H7 (cell line): ENCODE measurements around the gene FAM216B. TPM values are rescaled to one million over a fixed set of nuclear protein-coding genes. Genes with fewer than 3 reads are reported as not detected.

ENCODE experiments used
- DNase-seq: peaks from one replicate; pipeline ENCODE4 v3.0.0; 2012
- H3K27me3 ChIP-seq: 2 replicates; pipeline ENCODE4 v1.6.0; 2011; ENCODE audit warnings: mild to moderate bottlenecking, low read length; ENCODE audit not compliant: control insufficient read depth, insufficient read depth
- H3K36me3 ChIP-seq: replicated peaks from 2 replicates; pipeline ENCODE4 v1.5.1; 2011; ENCODE audit warnings: low read length; ENCODE audit not compliant: control insufficient read depth, insufficient read depth
- H3K4me3 ChIP-seq: 2 replicates; pipeline ENCODE4 v1.5.1; 2011; ENCODE audit warnings: low read depth, mild to moderate bottlenecking, control low read depth, low read length, moderate library complexity; ENCODE audit not compliant: insufficient read depth
- total RNA-seq: library from RNA; depleted of rRNA; stranded (reverse); fragments of >200 nt; shearing (Covaris generic); gene quantifications from 2 replicates; pipeline ENCODE4 v1.2.3, GENCODE V29; 2014; rRNA removed

The FAM216B gene
- total RNA-seq, 1 experiment from 2014 or later, result not detected

- DNase-seq, result no peak
- Histone ChIP-seq H3K27me3 (no peaks in the 10 kb centered on the region), H3K36me3 (no peaks in the 10 kb centered on the region), H3K4me3 (no peak overlapping the region)
Measured at GRCh38 chr13:42836930-42837690, 55.7 kb downstream of the FAM216B start.

Other genes with a start within 250 kb of the FAM216B start
- 0.90 and 2.6 TPM in 2 replicates for gene TNFSF11, start 207.4 kb upstream of the FAM216B start, total RNA-seq
- gene EPSTI1, start 210.7 kb downstream of the FAM216B start, total RNA-seq, result 1.1 and 1.3 TPM in 2 replicates
- gene DNAJC15, start 242.0 kb downstream of the FAM216B start, total RNA-seq, result 0.33 and 0.45 TPM in 2 replicates